GM13977 (cell line): ENCODE measurements around the gene RBM33.
"Not testable (repeated sequence)": the region's sequence is repeated elsewhere in the genome, so short reads cannot be mapped to it uniquely, and the experiment has no call there.

Source experiments
- DNase-seq: peaks from one replicate; pipeline ENCODE4 v3.0.0; 2012; ENCODE audit warnings: low spot score
- CTCF ChIP-seq: IDR thresholded peaks from 2 replicates; pipeline ENCODE4 v1.5.1; 2012; ENCODE audit warnings: mild to moderate bottlenecking, control low read depth; ENCODE audit not compliant: insufficient read depth; ENCODE audit errors: extremely low read depth, missing control alignments
- in situ Hi-C: fragments of 300-500 bp; cut with MboI; formaldehyde crosslinking; loops from one replicate; pipeline ENCODE4 v1.12.0; 2022; ENCODE audit warnings: low sequenced_read_pairs, low pct_unique_long_range_greater_than_20kb, mixed read lengths, inconsistent platforms; ENCODE audit not compliant: unreplicated experiment

RBM33 gene

GRCh38 chr7:155813546-155814315 is 169.3 kb downstream of the RBM33 start:
- DNase-seq, result no peak
- in situ Hi-C loops, result loop anchor here (25.0 kb wide), 1 partner anchor 649 kb away; no protein-coding TSS in a partner anchor
- no peak for TF ChIP-seq CTCF

- TF ChIP-seq CTCF, result no peak
- in situ Hi-C loops, result loop anchor here (25.0 kb wide), 1 partner anchor 648 kb away; no protein-coding TSS in a partner anchor
Observed at GRCh38 chr7:155814316-155815276, 170.1 kb downstream of the RBM33 start.

GRCh38 chr7:155815332-155816191 is 171.1 kb downstream of the RBM33 start:
- peak; percentile 90 for DNase-seq
- TF ChIP-seq CTCF, result peak; percentile 97
- in situ Hi-C loops, result loop anchor here (25.0 kb wide), 1 partner anchor 647 kb away; no protein-coding TSS in a partner anchor

More at GRCh38 chr7:155814316-155815276, 170.1 kb downstream of the RBM33 start:
- no peak for DNase-seq

GRCh38 chr7:155816192-155816508 is 171.7 kb downstream of the RBM33 start:
- TF ChIP-seq CTCF, result no peak
- no peak for DNase-seq
- in situ Hi-C loops, result loop anchor here (25.0 kb wide), 1 partner anchor 646 kb away; no protein-coding TSS in a partner anchor

GRCh38 chr7:155816996-155817395 is 172.5 kb downstream of the RBM33 start:
- in situ Hi-C loops, result loop anchor here (25.0 kb wide), 1 partner anchor 645 kb away; no protein-coding TSS in a partner anchor
- TF ChIP-seq CTCF, result no peak
- DNase-seq, result no peak

GRCh38 chr7:155817515-155817914 is 173.1 kb downstream of the RBM33 start:
- in situ Hi-C loops, result loop anchor here (25.0 kb wide), 1 partner anchor 645 kb away; no protein-coding TSS in a partner anchor

More at GRCh38 chr7:155817515-155817914, 173.1 kb downstream of the RBM33 start:
- not testable (repeated sequence) for DNase-seq
